Measurements from ENCODE around the gene CDON. TPM values are rescaled to one million over a fixed set of nuclear protein-coding genes. Genes with fewer than 3 reads are reported as not detected.

CDON gene
- total RNA-seq, 6 donors from 2014 or later: 4.0 to 24.2 (median 13.5) TPM

DNA sequence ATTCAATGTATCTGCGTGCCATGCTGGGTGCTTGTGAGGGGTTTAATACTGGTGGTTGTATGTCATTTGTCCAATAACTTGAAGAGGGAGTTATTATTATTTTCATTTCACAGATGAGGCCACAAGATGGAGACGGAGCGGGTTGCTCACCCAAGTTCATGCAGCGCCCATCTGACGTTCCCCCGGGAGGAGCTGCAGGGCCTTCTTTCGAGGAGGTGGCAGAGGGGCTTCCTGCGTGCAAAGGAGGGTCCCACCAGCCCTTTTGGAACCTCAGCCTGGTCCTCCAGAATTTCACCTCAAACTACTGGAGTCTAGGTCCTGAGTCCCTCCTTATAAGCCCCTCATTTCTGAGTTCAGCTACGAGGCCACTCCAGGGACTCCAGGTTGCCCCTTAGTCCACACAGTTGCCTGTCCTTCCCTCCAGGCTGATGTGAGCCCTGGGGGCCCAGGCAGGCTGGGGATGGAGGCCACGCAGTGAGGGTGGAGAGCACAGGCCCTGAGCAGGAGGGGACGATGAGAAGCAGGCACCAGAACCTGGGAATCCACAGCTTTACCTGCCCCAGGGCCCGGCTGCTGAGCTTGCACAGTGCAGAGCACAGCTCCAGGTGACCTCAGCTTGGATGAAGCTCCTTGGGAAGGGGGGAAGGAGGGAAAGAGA lies 119.8 kb downstream of the CDON start:
- H3K4me3 ChIP-seq: no peak overlapping the region
- ATAC-seq (ENCODE audit: low FRiP score in 2 of 2): no peak
- H3K4me1 ChIP-seq: peaks cover 0 to 8% (median 0%) of the 10 kb centered on the region in 4 donors
- H3K9me3 ChIP-seq: no peaks in the 10 kb centered on the region
- 93 to 96% methylated on average over 9 to 12 of the region's 12 CpGs for WGBS, 2 donors
- H3K27me3 ChIP-seq: no peaks in the 10 kb centered on the region
- TF ChIP-seq POLR2A (IDR thresholded peaks at IDR 0.05): no peak
- TF ChIP-seq, protein P1, sequence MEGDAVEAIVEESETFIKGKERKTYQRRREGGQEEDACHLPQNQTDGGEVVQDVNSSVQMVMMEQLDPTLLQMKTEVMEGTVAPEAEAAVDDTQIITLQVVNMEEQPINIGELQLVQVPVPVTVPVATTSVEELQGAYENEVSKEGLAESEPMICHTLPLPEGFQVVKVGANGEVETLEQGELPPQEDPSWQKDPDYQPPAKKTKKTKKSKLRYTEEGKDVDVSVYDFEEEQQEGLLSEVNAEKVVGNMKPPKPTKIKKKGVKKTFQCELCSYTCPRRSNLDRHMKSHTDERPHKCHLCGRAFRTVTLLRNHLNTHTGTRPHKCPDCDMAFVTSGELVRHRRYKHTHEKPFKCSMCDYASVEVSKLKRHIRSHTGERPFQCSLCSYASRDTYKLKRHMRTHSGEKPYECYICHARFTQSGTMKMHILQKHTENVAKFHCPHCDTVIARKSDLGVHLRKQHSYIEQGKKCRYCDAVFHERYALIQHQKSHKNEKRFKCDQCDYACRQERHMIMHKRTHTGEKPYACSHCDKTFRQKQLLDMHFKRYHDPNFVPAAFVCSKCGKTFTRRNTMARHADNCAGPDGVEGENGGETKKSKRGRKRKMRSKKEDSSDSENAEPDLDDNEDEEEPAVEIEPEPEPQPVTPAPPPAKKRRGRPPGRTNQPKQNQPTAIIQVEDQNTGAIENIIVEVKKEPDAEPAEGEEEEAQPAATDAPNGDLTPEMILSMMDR (IDR thresholded peaks at IDR 0.05): no peak
- no peak for TF ChIP-seq POLR2AphosphoS5 (IDR thresholded peaks at IDR 0.05)
- TF ChIP-seq EP300 (IDR thresholded peaks at IDR 0.05): no peak
- no peak overlapping the region for H3K27ac ChIP-seq
- no peak for DNase-seq
- H3K36me3 ChIP-seq: no peaks in the 10 kb centered on the region

DNA sequence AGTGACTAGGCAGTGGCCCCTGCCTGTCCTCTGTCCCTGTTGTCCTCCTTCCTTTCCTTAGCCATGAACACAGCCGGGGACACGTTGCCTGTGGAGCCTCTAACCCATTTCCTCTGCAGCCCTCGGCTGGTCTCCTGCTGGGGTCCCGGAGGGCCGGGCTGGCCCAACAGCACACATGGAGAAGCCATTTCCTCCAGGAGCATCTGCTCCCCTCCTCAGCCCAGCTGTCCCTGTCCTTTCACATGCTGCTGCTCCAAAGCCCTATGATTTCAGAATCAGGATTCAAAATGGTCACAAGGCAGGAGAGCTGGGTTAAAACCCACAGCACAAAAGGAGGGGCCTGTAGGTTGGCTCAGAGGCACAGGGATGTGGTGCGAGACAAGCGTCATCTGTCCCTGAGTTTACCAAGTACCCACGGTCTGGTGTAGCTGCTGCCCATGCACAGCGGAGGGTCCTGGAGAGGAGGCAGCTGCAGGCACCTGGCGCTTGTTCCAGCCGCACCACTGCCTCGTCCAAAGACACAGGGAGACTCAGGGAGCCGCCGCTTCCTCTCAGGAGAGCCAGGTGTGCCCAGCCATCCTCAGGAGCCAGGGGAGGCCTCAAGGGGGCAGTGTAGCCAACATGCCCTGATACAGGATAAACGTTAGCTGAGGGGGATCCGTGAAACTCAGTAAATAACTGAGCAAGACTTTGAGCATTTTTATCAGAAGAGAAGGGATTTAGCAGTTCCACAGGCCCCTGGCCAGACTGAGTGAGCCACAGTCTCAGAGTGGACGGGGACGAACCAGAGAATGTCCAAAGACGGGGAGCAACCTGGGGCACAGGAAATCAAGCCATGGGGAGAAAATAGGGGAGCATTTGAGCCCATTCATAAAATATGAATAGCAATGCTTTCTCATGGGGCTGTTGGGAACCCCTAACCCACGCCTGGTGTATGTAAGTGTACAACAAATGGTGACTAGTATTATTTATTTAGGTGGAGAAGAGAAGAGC lies 120.8 kb downstream of the CDON start:
- no peaks in the 10 kb centered on the region for H3K9me3 ChIP-seq
- WGBS, 2 donors: 32 to 53% methylated on average over 15 to 20 of the region's 20 CpGs
- TF ChIP-seq, protein P1 (IDR thresholded peaks at IDR 0.05): peak; percentile 25 to 55 (median 46)
- TF ChIP-seq POLR2AphosphoS5 (IDR thresholded peaks at IDR 0.05): no peak
- H3K4me1 ChIP-seq: peaks cover 0 to 8% (median 0%) of the 10 kb centered on the region in 4 donors
- ATAC-seq (ENCODE audit: low FRiP score in 2 of 2) (peak; percentile 38 to 39), DNase-seq (peak in 1 of 2 donors; percentile 56)
- no peak overlapping the region for H3K27ac ChIP-seq
- H3K4me3 ChIP-seq: no peak overlapping the region
- no peaks in the 10 kb centered on the region for H3K27me3 ChIP-seq
- no peaks in the 10 kb centered on the region for H3K36me3 ChIP-seq

DNA sequence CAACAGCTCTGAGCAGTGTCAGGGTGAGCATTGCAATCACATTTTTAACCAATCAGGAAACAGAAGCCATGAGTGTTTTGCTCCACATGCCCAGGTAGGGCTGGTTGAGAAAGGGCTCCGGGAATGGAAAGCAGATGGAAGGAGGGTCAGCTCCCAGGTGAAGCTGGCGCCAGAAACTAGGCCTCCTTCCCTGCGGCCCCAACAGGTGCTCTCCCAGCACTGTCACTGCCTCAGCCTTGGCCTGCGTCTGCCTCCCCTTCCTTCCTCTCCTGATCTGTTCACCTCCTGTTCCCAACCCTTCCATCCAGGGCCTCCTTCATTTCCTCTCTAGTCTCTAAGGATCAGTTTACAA lies 121.4 kb downstream of the CDON start:
- TF ChIP-seq POLR2A (IDR thresholded peaks at IDR 0.05) (no peak), EP300 (IDR thresholded peaks at IDR 0.05) (no peak), POLR2AphosphoS5 (IDR thresholded peaks at IDR 0.05) (no peak)
- TF ChIP-seq, protein P1 (IDR thresholded peaks at IDR 0.05): no peak
- Histone ChIP-seq H3K9me3 (no peaks in the 10 kb centered on the region), H3K27ac (no peak overlapping the region), H3K4me3 (no peak overlapping the region), H3K27me3 (no peaks in the 10 kb centered on the region), H3K4me1 (peaks cover 0 to 8% (median 0%) of the 10 kb centered on the region in 4 donors), H3K36me3 (no peaks in the 10 kb centered on the region)
- ATAC-seq (ENCODE audit: low FRiP score in 2 of 2) (no peak), DNase-seq (no peak)
- WGBS, 2 donors: 80 to 86% methylated on average over 4 of the region's 4 CpGs

DNA sequence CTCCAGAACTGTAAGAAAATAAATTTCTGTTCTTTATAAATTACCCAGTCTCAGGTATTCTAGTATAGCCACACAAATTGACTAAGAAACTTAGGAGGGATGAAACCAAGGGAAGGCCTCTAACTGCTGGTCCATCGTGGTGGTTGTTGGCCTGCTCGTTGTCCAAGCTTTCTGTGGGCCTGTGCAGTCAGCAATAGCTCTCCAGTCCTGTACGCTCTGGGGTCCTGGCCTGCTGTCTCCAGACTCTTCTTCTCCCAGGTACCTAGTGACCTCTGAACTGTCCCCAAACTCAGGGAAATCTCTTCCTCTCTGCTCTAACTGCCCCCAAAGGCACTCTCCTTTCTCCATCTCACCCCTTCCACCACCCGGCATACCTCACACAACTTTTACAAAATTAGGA lies 122.5 kb downstream of the CDON start:
- no peaks in the 10 kb centered on the region for H3K36me3 ChIP-seq
- DNase-seq (no peak), ATAC-seq (ENCODE audit: low FRiP score in 2 of 2) (no peak)
- no peak overlapping the region for H3K27ac ChIP-seq
- TF ChIP-seq POLR2AphosphoS5 (IDR thresholded peaks at IDR 0.05): no peak
- TF ChIP-seq POLR2A (IDR thresholded peaks at IDR 0.05): no peak
- TF ChIP-seq EP300 (IDR thresholded peaks at IDR 0.05): no peak
- peaks cover 0 to 8% (median 0%) of the 10 kb centered on the region in 4 donors for H3K4me1 ChIP-seq
- 95 to 97% methylated on average over 3 to 4 of the region's 4 CpGs for whole genome bisulfite sequencing, 2 donors
- H3K9me3 ChIP-seq: no peaks in the 10 kb centered on the region
- H3K27me3 ChIP-seq: no peaks in the 10 kb centered on the region
- no peak overlapping the region for H3K4me3 ChIP-seq

DNA sequence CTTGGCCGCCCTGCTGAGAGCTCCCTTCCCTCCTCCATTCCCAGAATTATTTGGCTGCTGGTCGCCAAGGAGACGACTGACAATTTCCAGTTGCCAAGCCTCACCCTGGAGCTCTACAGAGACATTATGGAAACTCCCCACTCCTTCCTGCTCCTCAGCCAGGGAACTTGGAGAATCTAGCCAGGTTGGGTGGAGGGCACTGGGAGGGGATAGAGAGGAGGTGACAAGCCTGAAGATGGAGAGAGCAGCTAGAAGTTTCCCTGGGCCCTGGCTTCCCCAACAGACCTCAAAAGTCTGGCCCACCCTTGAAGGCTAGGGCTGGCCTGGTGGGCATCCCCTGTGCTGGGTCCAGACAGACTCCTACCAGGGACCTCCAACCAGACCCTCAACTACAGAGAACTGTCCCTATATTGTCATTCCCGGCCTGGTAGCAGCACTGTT lies 123.6 kb downstream of the CDON start:
- peak in 1 of 2 donors; percentile 69 for ATAC-seq (ENCODE audit: low FRiP score in 2 of 2)
- WGBS, 2 donors: 41 to 51% methylated on average over 4 of the region's 4 CpGs

More for the DNA sequence above, 123.6 kb downstream of the CDON start:
- DNase-seq: no peak
- Histone ChIP-seq H3K4me1 (peaks cover 0 to 8% (median 0%) of the 10 kb centered on the region in 4 donors), H3K27ac (no peak overlapping the region), H3K36me3 (no peaks in the 10 kb centered on the region), H3K9me3 (no peaks in the 10 kb centered on the region), H3K4me3 (no peak overlapping the region), H3K27me3 (no peaks in the 10 kb centered on the region)
- TF ChIP-seq, protein P1 (IDR thresholded peaks at IDR 0.05): no peak
- TF ChIP-seq POLR2AphosphoS5 (IDR thresholded peaks at IDR 0.05) (no peak), POLR2A (IDR thresholded peaks at IDR 0.05) (no peak), EP300 (IDR thresholded peaks at IDR 0.05) (no peak)
